AG09309 (cell line): ENCODE results near the gene LUZP1.

Source experiments
- DNase-seq: peaks from one replicate; pipeline ENCODE4 v3.0.0-alpha.2; 2010; ENCODE audit warnings: low read depth
- H3K4me3 ChIP-seq: 2 replicates; pipeline ENCODE4 v1.5.1; 2011; ENCODE audit warnings: mild to moderate bottlenecking, low read depth, low read length, moderate library complexity; ENCODE audit not compliant: control insufficient read depth
- CTCF ChIP-seq: IDR thresholded peaks from 2 replicates; pipeline ENCODE4 v1.5.1; 2011; ENCODE audit warnings: mild to moderate bottlenecking, low read depth, low read length, inconsistent platforms; ENCODE audit not compliant: insufficient read depth, control insufficient read depth; ENCODE audit errors: missing control alignments

LUZP1 gene

GRCh38 chr1:23118957-23119792 is 49.5 kb downstream of the LUZP1 start:
- no peak for DNase-seq
- no peak for TF ChIP-seq CTCF
- H3K4me3 ChIP-seq, result no peak overlapping the region

GRCh38 chr1:23118407-23118806 is 50.2 kb downstream of the LUZP1 start:
- TF ChIP-seq CTCF, result no peak
- no peak for DNase-seq
- no peak overlapping the region for H3K4me3 ChIP-seq

GRCh38 chr1:23116921-23117699 is 51.5 kb downstream of the LUZP1 start:
- TF ChIP-seq CTCF, result no peak
- no peak overlapping the region for H3K4me3 ChIP-seq
- DNase-seq, result no peak

GRCh38 chr1:23116216-23116836 is 52.3 kb downstream of the LUZP1 start:
- DNase-seq, result no peak
- H3K4me3 ChIP-seq, result no peak overlapping the region
- no peak for TF ChIP-seq CTCF

GRCh38 chr1:23114424-23115079 is 54.1 kb downstream of the LUZP1 start:
- no peak for DNase-seq
- no peak overlapping the region for H3K4me3 ChIP-seq
- TF ChIP-seq CTCF, result no peak
